Eye (tissue), 1 donor: ENCODE results near the gene ELOVL6.
"Not testable (repeated sequence)": the region's sequence is repeated elsewhere in the genome, so short reads cannot be mapped to it uniquely, and the experiment has no call there.

Source experiments
- DNase-seq: peaks from one replicate; pipeline ENCODE4 v3.0.0-alpha.2; 2015

The ELOVL6 gene

DNA sequence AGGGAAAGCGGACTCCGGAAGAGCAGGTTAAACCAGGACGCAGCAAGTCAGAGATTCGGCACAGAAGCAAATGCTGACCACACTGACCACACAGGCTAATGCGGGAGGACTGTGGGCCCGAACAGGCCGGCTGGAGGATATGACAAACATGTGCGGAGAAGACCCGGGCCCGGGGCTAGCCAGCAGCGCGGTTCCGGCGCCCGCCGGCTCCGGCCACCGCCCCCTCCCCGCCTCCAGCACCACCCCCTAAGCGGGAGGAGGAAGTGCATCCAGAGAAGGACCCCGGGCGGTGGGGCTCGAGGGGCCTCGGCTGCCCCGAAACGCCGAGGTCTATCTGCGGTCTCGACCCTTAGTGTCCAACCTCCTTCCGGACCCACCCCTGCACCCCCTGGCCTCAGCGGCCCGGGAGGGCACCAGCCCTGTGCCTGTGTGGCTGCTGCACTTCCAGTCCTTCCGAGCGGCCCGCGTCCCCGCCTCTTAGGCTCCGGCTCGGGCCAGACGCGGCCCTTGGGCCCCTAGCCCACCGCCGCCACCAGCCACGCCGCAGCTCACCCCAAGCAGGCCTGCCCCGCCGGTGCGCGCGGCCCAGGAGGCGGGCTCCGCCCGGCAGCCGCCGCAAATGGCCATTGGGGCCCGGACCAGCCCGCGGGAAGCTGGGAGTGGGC lies 2.1 kb downstream of the ELOVL6 start:
- peak; percentile 90 for DNase-seq

DNA sequence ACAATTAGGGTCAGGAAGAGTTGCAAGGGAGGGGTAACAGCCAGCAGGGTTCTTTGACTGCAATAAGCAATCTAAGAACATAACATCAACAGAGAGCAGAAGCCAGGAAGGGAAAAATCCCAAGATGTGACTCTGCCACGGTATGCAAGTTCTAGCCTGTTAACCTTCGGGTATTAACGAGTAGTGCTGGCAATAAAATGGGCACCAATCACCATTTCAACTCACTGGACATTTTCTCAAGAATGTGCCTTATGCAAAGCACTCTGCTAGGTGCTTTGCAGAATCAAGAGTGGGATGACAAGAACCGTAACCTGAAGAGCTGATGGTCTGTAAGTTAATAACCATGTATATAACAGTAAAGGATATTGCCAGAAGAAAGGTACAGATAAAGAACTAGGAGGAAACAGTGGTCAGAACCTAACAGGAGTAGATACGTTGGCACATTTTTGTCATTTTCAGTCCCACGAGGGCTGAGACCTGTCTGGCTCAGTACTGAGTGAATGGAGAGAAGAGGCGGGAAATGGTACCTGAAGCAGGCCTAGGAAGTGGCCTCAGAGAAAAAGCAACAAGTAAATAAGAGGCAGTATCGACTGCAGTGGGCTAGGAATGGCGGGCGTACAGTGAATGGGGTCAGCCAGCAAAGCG lies 2.7 kb downstream of the ELOVL6 start:
- no peak for DNase-seq

DNA sequence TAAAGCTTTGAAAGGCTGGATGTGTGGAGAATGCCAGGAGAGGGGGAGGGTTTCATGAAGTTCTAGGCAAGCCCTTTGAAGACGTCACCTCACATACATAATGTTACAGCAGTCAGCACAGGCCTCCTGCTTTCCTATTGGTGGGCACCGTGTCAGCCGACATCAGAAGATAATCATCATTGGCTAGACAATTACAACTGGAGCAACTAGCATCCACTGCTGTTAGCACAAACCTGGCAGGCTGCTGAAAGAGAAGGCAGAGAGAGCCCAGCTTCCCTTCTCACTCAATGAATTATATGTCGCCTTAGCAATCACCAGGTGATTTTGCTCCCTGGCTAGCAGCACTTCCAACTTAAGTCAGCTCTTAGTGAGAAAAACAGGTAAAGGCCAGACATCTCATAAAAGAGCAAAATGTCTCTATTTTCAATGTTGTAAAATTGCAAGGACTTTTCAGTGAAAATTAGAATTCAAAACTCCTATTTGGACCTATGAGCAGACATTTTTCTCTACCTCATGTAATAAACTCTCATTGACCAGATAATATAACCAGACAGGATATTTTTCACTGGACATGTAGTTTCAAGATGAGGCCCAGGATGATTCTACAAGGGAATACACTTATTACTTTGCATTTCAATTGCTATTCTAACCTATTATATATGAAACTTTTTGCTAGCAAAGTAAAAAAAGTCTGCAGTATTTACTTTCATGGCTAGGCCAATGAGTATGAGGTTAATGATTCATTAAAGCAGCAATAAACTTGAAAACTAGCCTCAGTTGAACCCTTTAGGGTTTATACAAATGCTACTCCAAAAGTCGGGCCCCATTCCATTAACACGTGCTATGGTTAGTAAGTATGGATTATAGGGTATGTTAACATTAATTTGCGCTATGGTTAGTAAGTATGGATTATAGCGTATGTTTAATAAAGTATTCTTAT lies 4.3 kb downstream of the ELOVL6 start:
- peak; percentile 95 for DNase-seq

DNA sequence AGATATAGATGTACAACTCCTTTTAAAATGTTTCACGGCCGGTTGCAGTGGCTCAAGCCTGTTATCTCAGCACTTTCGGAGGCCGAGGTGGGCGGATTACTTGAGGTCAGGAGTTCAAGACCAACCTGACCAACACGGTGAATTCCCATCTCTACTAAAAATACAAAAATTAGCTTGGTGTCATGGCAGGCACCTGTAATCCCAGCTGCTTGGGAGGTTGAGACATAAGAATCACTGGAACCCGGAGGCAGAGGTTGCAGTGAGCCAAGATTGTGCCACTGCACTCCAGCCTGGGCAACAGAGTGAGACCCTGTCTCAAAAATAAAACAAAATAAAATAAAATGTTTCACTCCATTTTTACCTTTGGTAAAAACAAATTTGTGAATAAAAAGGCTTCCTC lies 5.1 kb downstream of the ELOVL6 start:
- DNase-seq, result not testable (repeated sequence)

DNA sequence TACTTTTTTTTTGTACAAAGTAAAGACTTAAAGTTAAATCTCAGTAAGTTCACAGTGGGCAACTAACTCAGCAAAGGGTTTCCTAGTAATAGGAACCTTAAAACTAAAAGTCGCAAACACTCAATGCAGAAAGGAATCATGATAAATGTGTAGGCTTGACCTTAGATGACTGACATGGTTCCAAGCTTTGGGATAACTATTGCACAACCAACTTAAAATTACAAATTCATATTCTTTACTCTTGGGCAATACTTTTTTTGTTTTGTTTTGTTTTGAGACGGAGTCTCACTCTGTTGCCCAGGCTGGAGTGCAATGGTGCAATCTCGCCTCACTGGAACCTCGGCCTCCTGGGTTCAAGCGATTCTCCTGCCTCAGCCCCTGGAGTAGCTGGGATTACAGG lies 8.2 kb downstream of the ELOVL6 start:
- no peak for DNase-seq

DNA sequence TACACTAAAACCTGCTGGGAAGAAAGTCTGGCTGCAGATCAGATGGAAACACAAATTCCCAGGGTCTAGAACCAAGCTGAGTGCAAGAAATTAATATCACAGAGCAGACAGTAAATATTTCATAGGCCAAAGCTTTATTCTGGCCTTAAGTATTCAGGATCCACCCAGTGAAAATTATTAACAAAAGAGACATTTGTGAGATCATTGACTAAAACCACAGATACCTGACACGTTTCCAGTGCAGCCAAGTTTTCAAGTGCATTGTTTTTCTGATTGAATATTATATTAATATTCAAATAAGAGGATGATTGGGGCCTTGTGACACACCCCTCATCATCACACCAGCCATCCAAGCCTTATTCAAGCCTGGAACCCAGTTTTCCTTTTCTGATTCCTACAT lies 10.3 kb downstream of the ELOVL6 start:
- DNase-seq, result no peak

DNA sequence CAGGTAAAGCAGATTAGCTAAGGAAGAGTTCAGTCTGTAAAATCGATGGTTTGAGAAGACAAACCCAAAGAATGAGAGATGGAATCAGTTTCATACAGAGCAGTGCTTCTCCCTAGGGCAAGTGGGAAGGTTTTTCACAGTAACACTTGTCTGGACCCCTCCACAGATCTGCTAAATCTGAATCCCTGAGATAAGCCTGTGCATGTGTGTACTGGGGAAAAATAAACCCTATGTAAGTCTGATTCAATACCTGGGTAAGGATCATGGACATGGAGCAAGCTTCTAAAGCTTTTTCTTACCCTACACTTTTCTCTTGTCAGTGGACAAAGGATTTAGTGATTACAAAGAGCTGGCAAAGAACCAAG lies 13.6 kb downstream of the ELOVL6 start:
- DNase-seq, result no peak

DNA sequence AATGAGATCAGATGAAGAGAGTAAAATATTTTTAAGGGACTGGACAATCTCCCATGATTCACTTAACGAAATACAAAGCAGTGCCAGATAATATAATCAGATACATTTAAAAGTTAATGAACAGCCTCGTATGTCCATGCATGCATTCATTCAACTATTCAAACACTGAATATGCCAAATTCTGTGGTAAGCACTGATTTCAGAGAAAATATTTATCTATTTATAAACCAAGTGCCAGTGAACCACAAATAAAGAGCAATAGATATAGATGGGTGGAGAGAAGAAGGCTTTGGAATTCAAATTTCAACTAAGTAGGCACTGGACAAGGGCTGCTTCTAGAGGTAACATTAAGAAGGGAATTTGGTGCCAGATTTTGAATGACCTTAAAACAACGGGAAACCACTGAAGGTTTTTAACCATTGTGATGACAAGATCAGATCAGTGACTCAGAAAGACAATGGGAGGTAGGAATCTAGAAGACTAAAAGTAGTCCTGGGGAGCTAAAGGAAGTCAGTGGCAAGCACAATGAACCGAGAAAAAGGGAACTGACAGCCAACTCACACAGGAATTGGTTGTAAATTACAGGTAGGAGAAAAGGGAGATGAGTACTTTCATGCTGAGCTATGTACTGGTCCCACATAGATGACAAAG lies 14.2 kb downstream of the ELOVL6 start:
- DNase-seq, result peak; percentile 50

DNA sequence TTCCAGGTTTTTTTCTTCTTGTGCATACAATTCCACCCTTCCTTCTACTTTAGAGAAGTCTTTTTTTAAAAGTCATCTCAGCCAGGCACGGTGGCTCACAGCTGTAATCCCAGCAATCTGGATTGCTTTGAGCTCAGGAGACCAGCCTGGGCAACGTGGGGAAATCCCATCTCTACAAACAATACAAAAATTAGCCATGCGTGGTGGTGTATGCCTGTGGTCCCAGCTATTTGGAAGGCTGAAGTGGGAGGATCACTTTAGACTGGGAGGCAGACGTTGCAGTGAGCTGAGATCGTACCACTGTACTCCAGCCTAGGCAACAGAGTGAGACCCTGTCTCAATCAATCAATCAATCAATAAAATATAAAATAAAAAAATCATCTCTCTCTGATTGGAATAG lies 14.8 kb downstream of the ELOVL6 start:
- peak; percentile 59 for DNase-seq

DNA sequence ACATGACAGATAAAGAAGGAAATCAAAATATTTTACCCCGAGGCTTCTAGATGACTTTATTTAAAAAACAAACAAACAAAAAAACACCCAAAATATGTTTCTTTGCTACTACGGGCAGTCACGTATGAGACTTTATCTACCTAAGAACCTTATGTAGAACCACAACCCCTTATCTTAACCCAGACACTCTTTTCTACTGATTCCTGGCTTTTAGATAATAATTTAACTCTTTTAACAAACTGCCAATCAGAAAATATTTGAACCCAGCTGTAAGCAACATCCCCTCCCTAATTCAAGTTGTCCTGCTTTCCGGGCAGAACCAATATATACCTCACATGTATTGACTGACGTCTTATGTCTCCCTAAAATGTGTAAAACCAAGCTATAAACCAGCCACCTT lies 15.4 kb downstream of the ELOVL6 start:
- DNase-seq, result no peak

DNA sequence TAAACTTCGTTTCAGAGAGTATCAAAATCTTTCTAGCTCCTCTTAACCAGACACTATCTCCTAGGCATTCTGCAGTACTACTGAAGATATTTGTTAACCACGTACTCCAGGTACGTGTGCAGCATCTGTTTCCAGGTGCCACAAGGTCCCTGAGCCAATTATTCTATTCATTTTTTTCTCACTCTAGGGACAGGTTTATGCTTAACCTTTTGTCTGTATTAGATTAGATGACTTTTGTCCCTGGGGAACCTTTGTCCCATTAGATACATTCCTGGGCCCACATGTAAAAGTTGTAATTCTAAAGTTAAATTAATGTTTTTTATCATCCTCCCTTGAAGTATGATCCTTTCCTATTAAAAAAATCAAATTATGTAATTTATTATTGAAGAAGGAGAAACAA lies 16.5 kb downstream of the ELOVL6 start:
- no peak for DNase-seq

DNA sequence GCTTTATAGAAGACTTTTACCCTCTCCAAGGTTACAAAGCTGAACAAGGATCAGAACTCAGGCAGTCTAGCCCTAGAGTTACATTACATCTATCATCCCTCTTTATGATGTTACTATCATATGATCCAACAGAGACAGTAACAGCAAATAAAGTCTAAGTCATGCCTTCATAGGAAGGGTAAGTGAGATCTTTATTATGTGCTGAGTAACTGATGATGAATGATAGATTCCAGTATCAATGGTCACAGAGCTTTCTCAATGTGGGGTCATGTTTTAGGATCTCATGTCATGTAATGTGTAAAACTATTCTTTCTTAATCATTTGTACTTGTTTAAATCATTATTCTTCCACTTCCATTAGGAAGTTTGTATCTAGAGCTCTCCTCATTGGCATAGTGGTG lies 22.8 kb downstream of the ELOVL6 start:
- no peak for DNase-seq

DNA sequence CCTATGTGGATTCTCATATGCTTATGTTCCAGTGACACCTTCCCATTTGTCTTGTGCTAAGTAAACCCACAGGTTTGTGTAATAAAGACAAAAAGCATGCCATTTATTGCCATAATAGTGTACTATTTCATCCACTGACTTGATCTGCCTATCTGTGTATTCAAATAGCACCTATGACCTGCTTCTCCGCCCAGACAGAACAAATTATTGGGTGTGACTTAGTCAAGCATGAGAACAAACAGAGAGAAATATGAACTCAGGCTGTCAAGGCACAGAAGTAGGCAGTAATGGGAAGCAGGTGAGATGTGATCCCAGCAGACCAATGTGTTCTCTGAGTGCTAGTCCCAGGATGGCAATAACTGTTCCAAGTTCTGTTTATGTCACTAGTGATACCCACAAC lies 25.4 kb downstream of the ELOVL6 start:
- no peak for DNase-seq

DNA sequence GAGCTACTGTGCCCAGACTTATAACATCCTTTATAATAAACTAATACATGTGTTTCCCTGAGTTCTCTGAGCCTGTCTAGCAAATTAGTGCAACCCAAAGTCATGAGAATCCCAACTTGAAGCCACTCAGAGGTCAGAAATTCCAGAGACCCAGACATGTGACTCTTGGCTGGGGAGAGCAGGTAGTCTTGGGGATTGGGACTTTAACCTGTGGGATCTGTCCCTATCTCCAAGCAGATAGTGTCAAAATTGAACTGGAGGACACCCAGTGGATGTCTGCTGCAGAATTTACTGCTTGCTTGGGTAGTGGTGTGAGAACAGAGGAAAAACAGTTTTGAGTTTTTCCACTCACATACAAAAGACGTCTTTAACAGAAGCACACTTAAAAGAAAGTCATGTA lies 26.4 kb downstream of the ELOVL6 start:
- DNase-seq, result no peak

DNA sequence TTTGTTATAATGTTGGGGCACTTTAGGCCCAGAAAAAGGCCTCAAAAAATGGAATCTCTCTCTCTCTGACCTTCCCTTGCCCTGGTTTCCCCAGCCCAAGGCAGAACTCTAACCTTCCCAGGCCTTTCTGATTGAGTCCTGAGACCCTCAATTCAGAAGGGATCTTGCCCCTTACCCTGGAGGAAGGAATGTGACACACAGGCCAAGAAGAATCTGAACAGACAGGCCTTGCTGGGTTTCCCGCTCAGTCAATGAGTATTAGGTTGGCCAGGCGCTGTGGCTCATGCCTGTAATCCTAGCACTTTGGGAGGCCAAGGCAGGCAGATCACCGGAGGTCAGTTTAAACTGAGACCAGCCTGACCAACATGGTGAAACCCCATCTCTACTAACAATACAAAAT lies 27.6 kb downstream of the ELOVL6 start:
- DNase-seq, result no peak

DNA sequence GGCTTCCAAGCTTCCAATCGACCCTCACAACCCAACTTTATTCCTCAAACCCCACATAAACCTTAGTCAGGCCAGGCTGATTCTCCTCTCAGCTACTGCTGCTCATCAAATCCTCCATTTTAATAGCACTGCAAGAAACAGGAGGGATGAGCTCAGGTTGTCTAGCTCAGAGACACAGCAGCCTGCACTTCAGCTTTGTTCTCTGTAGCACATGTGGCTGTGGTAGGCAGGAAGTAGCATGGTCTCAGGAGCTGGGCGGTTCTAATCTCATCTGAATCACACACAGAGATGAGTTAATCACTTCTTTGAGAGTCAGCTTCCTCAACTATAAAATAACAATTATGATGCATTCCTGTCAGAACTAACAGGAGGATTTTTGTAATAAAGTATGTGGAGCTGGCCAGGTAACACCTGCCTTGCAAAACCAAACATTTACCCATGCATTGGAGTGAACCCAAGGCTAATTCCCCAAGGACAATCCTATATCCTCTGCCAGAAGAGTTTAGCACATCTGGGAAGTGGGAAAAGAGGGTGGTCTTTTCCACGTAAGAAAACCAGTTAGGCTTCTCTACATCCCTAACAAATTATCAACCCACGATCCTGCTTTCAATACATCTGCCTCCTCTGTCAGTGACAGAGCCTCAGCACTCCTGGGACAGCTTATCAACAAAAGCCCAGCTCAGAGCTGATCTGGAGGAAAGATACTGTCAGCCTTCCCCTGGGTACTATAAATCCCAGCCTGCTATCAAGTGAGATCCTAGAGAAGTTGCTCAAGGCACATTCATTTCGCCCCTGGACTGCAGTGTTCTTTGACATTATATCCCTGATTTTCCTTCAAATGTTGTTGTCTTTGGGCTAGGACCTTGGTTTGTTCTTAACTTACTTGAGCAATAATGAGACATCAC lies 32.8 kb downstream of the ELOVL6 start:
- no peak for DNase-seq

DNA sequence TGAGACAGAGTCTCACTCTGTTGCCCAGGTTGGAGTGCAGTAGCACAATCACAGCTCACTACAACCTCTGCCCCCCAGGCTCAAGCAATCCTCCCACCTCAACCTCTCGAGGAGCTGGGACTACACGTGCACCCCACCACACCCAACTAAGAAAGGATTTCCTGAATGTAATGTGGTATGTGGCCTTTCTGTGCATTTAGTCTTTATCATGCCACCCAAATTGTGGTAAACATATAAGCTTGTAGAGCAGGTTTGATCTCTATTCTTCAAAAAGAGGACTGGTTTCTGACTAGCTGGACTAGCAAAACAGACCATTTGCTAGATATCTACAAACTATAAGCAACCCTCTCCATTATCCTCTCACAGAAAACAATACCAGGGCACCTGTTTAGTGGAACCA lies 33.6 kb downstream of the ELOVL6 start:
- no peak for DNase-seq

DNA sequence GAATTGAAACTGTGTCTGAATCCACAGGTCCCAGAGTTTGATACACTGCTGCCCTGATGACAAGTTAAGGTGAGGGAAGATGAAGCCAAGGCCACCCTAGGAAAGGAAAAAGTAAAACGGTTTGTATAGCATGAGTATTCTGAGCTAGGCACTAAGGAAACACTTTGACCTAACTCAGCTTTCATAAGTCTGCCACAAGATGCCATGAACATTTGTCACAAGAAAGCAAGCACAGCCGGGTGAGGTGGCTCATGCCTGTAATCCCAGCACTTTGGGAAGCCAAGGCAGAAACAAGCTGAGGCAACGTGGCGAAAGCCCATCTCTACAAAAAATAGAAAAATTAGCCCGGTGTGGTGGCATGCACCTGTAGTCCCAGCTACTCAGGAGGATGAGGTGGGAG lies 34.2 kb downstream of the ELOVL6 start:
- no peak for DNase-seq

DNA sequence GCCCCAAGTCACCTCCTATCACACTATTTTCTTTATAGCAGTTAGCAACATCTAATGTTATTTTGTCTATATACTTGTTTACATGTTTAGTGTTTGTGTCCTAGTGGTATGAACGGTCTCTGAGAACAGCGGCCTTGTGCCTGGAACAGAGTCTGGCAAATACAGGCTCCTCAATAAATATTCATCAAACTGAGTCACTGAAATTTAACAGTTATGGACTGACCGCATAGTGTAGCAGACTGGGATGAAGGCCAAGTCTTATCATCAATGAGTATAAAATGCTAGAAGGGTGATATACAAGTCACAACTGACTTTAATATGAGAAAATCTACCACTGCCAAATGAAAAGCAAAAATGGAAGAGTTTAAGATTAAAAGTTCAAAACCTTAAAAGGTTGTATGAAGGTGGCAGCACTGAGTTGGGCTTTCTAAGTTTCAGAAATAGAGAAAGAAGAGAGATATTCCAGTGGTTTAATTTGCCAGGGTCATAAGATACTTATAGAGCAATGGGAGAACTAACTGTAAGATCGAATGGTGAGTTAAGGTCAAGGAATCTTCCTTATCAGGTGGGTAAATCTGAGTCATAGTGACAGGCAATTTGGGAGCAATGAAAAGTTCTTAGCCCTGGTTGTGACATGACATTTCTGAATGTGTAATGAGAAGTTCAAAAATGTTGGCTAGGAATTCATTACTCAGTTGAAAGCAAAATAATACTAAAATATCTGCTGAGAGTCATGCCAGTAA lies 34.9 kb downstream of the ELOVL6 start:
- no peak for DNase-seq

DNA sequence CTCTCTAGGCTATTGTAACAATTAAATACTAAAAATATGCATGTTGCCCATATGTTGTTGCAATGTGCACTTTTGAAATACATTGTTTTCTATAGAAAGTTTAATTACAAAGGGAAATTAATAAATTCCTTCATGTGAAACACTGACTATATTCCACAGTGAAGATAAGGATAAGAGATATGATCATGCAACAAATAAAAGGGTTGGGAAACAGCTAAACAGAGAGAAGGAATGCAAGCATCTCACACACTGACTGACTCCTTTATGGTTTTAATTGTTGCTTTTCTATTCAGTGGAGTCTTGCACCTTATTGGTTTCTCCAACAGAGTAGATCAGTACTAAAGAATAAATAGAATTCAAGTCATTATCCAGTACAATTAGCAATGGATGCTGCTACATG lies 37.8 kb downstream of the ELOVL6 start:
- no peak for DNase-seq

DNA sequence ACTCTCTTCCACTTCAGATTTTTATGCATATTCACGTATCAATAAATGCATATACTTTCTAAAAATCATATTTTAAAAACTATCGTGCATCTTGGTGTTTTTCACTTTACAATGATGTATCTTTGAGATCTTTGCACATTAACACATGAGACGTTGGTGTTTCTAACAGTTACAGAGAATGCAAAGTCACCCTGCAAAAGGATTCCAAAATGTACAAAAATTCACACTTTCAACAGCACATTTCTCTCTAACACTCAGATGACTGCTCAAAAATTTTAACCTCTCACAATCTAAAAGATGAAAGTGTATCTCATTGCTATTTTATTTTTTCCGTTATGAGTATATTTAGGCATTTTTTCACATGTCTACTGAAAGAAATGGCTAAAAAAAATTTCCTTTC lies 38.9 kb downstream of the ELOVL6 start:
- DNase-seq, result no peak

DNA sequence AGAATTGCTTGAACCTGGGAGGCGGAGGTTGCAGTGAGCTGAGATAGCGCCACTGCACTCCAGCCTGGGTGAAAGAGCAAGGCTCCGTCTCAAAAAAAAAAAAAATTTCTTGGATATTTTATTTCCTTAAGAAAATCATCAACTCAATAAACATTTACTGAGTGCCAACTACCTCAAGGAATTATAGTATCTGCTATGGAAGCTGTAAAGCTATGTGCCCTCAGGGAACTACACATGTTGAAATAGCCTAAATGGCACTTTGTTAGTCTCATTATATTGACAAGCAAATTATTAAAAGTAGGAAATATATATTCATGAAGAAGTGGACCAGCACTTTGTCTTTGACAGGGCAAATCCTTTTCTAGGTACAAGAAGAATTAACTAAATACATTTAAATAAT lies 40.8 kb downstream of the ELOVL6 start:
- no peak for DNase-seq
